HG03060 (cell line): Measurements from ENCODE around the gene PNPLA4.

Experiments used
- ATAC-seq: cut with Tn5 transposase; IDR thresholded peaks from one replicate; pipeline ENCODE4 v1.9.1; 2021; ENCODE audit warnings: low read depth, moderate number of reproducible peaks; ENCODE audit not compliant: unreplicated experiment

The PNPLA4 gene

DNA sequence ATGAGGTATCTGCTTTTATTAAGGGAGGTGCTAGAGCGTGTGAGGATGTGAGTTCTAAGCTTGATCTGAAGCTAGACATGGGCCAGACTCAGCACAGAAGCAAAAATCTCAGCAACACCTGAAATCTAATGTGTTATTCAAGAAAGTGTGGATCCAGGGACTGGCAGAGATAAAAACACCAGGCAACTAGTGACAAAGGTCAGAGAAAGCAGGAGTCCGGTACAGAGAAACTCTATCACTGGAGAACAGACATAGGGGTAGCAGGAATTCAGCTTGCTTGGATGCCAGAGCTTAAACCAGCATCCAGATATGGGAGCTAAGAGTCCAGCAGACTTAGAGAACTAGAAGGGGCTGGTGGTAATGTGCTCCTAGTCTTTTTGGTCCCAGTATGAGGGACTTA, 50.3 kb downstream of the PNPLA4 start:
- ATAC-seq: no peak

DNA sequence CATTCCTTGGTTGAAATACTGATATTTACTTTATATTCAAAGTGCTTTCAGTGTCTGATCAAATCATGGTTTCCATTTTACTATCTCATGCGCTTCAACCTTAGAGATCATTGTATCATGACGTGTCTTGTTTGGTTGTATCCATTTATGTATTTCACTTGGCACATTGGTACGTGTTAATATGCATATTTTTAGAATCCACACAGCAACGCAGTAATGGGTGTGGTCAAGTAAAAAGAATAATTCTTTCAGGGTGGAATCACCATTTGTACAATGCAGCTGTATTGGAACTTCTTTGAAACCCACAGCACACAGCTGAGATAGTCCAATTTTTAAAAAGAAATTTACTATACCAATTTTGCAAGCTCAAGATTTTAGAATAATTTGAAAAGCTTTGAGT, 55.2 kb downstream of the PNPLA4 start:
- no peak for ATAC-seq

DNA sequence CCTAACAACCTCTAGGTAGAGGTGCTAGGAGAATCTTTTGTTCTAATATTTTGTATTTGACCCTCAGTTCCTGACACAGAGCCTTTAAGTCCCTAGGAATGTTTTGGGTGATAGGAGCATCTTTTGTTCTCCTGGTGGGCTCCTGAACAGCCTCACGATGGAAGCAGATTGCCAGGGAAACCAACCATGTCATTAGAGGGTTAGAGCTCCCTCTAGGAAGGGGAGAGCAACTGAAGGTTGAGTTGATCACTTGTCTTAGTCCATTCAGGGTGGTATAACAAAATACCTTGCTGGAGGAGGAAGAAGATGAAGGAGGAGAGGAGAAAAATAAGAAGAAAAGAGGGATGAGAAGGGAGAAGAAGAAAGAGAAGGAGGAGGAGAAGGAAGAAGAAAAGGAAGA, 75.0 kb downstream of the PNPLA4 start:
- ATAC-seq: no peak
